K562 (cell line): ENCODE data around the gene SGIP1. TPM values are rescaled to one million over a fixed set of nuclear protein-coding genes. Genes with fewer than 3 reads are reported as not detected.

ENCODE experiments used
- ATAC-seq: fragments of 200-7000 bp; cut with Tn5 transposase; 3 replicates; pipeline ENCODE4 v1.9.1; 2020; ENCODE audit warnings: moderate library complexity
- BruUV-seq: library from RNA; stranded (reverse); fragments of 400-500 nt; replicated peaks from 2 replicates; lab custom pipeline; 2021; lab: Mats Ljungman, UMichigan
- CTCF ChIA-PET: fragments of 300-600 bp; formaldehyde crosslinking; extraction: SDS; loops from one replicate; lab custom pipeline; 2021; ENCODE audit warnings: low intra/inter-chr PET ratio; lab: Yijun Ruan, JAX
- POLR2A ChIA-PET: fragments of 300-600, 350-650 bp; sonication (Branson Sonifier 250); formaldehyde crosslinking; extraction: SDS; loops from one replicate; lab custom pipeline; 2021; ENCODE audit warnings: antibody characterized with exemption, inconsistent platforms; lab: Yijun Ruan, JAX
- DNase-seq, 4 experiments: peaks; one replicate each; pipeline versions ENCODE4 v3.0.0 to v3.0.0-alpha.2; 2011 to 2018; ENCODE audit warnings: low spot score in 3 of 4, mixed read lengths in 3 of 4; ENCODE audit errors: extremely low read depth in 1 of 4
- FAIRE-seq: peaks from 2 replicates; lab custom pipeline; 2011; peaks lifted over from hg19 to GRCh38; lab: Jason Lieb, UNC
- H2AFZ ChIP-seq: 2 replicates; pipeline ENCODE4 v1.6.0; 2011; ENCODE audit warnings: low read depth, low read length, control low read depth, inconsistent platforms
- H3K27ac ChIP-seq: fragments of 200-600 bp; 3 replicates; pipeline ENCODE4 v1.8.0; 2011; ENCODE audit warnings: low read depth, mild to moderate bottlenecking, control low read depth, inconsistent platforms, low read length, moderate library complexity, mixed read lengths; ENCODE audit errors: extremely low read depth
- H3K27me3 ChIP-seq, 2 experiments: fragments of 300-600 bp in 1 of 2; 2 replicates in 1 of 2; 3 replicates in 1 of 2; pipeline versions ENCODE4 v1.6.0 to v1.8.0; 2011; ENCODE audit warnings: inconsistent platforms in 2 of 2, low read length in 2 of 2, mild to moderate bottlenecking in 1 of 2, mixed read lengths in 1 of 2, moderate library complexity in 1 of 2; ENCODE audit not compliant: control insufficient read depth in 2 of 2, insufficient read depth in 2 of 2
- H3K36me3 ChIP-seq: fragments of 300-600 bp; 3 replicates; pipeline ENCODE4 v1.8.0; 2011; ENCODE audit warnings: mild to moderate bottlenecking, low read length, inconsistent platforms; ENCODE audit not compliant: control insufficient read depth, insufficient read depth
- H3K4me1 ChIP-seq, 2 experiments: fragments of 200-600 bp in 1 of 2; replicated peaks in 1 of 2; 2 replicates in 1 of 2; 3 replicates in 1 of 2; pipeline versions ENCODE4 v1.5.1 to v1.8.0; 2011; ENCODE audit warnings: inconsistent platforms in 2 of 2, low read length in 2 of 2, mild to moderate bottlenecking in 1 of 2, mixed read lengths in 1 of 2, moderate library complexity in 1 of 2; ENCODE audit not compliant: control insufficient read depth in 2 of 2, insufficient read depth in 2 of 2
- H3K4me2 ChIP-seq: 2 replicates; pipeline ENCODE4 v1.6.1; 2011; ENCODE audit warnings: low read length, control low read depth, inconsistent platforms, mixed read lengths; ENCODE audit not compliant: insufficient read depth
- H3K4me3 ChIP-seq: fragments of 200-600 bp; sonication (generic), shearing (Covaris generic); 2 replicates; pipeline ENCODE4 v1.5.1; 2016; ENCODE audit warnings: control low read depth, inconsistent platforms
- H3K79me2 ChIP-seq: fragments of 200-600 bp; 3 replicates; pipeline ENCODE4 v1.8.0; 2011; ENCODE audit warnings: low read length, inconsistent platforms; ENCODE audit not compliant: control insufficient read depth, insufficient read depth
- H3K9ac ChIP-seq, 2 experiments: 2 replicates each; pipeline versions ENCODE4 v1.6.0 to v1.6.1; 2011; ENCODE audit warnings: low read depth in 2 of 2, low read length in 2 of 2, control low read depth in 1 of 2, inconsistent platforms in 1 of 2, mild to moderate bottlenecking in 1 of 2, mixed read lengths in 1 of 2; ENCODE audit not compliant: insufficient read depth in 1 of 2
- H3K9me1 ChIP-seq: one replicate; pipeline ENCODE4 v1.6.0; 2011; ENCODE audit warnings: inconsistent platforms, mild to moderate bottlenecking, low read length, moderate library complexity; ENCODE audit not compliant: control insufficient read depth, insufficient read depth
- H3K9me3 ChIP-seq: replicated peaks from 2 replicates; pipeline ENCODE4 v1.5.1; 2011; ENCODE audit warnings: low read depth, low read length, inconsistent platforms; ENCODE audit not compliant: control insufficient read depth, insufficient read depth
- H4K20me1 ChIP-seq: replicated peaks from 2 replicates; pipeline ENCODE4 v1.6.1; 2011; ENCODE audit warnings: low read length, inconsistent platforms, mixed read lengths; ENCODE audit not compliant: control insufficient read depth, insufficient read depth
- ATF3 ChIP-seq, 2 experiments: fragments of 450-650 bp in 1 of 2; sonication (generic) in 1 of 2; formaldehyde crosslinking in 1 of 2; IDR thresholded peaks in 1 of 2; conservative IDR thresholded peaks in 1 of 2; 2 replicates each; pipeline versions ENCODE4 v1.6.1 to v1.8.1; 2016 to 2023; ENCODE audit warnings: mild to moderate bottlenecking in 2 of 2, moderate library complexity in 2 of 2, inconsistent platforms in 1 of 2, missing genetic modification reagents in 1 of 2
- FOSL1 ChIP-seq: fragments of 200-800 bp; sonication (Bioruptor generic); conservative IDR thresholded peaks from 2 replicates; pipeline ENCODE4 v1.6.1; 2016; ENCODE audit warnings: missing genetic modification characterization, missing compliant biosample characterization
- ID3 ChIP-seq, 2 experiments: fragments of 250-450 bp in 1 of 2; fragments of 450-650 bp in 1 of 2; sonication (Bioruptor Pico) in 1 of 2; IDR thresholded peaks; 2 replicates each; pipeline versions ENCODE4 v1.6.1 to v1.8.0; 2016 to 2021; ENCODE audit warnings: mild to moderate bottlenecking in 2 of 2, moderate library complexity in 2 of 2, missing compliant biosample characterization in 1 of 2, missing genetic modification characterization in 1 of 2
- RBM17 ChIP-seq: fragments of 200-400 bp; formaldehyde crosslinking; IDR thresholded peaks from 2 replicates; pipeline ENCODE4 v1.6.1; 2017; ENCODE audit warnings: low read depth, mild to moderate bottlenecking, low read length, borderline replicate concordance
- WGBS: fragments of 100-300 bp; shearing (Covaris generic); methylation state at CpG from one replicate; pipeline ENCODE4 v1.1.6; 2016; ENCODE audit warnings: low coverage, mixed read lengths; ENCODE audit not compliant: insufficient coverage; ENCODE audit errors: missing lambda C conversion rate; 5-methylcytosine and 5-hydroxymethylcytosine counted together
- in situ Hi-C: fragments of 300-500 bp; cut with MboI; formaldehyde crosslinking; loops from 4 replicates; pipeline ENCODE4 v1.15.0; 2018; ENCODE audit warnings: inconsistent platforms, mixed read lengths
- intact Hi-C: fragments of 100-400 bp; cut with micrococcal nuclease; formaldehyde crosslinking; loops from 2 replicates; pipeline ENCODE4 v1.14.2; 2022
- polyA plus RNA-seq, 8 experiments: library from polyadenylated mRNA; depleted of rRNA in 4 of 8; stranded (reverse) in 5 of 8; unstranded in 3 of 8; fragments of >200 nt; fragmentation: Nextera tagmentation in 2 of 8; fragmentation: Illumina TruSeq in 1 of 8; extraction: Ambion mirVana in 2 of 8; extraction: Trizol in 1 of 8; gene quantifications; 2 replicates each; pipeline versions ENCODE4 v1.2.1 to v1.2.3, GENCODE V29; 2011 to 2014; ENCODE audit warnings: inconsistent platforms in 1 of 8, missing spikeins in 1 of 8
- total RNA-seq, 7 experiments: library from RNA; depleted of rRNA in 6 of 7; stranded (reverse); fragments of >200 nt in 6 of 7; fragmentation: Illumina TruSeq in 2 of 7; extraction: Trizol in 2 of 7; gene quantifications; 2 replicates each; pipeline versions ENCODE4 v1.2.1 to v1.2.3, GENCODE V29; 2011 to 2021; ENCODE audit warnings: low replicate concordance in 1 of 7

Gene SGIP1
- total and polyA plus RNA-seq, 9 of the 15 experiments (the other 6 are each of a cell fraction or from before 2014, with no cell fraction given), result 0.07 to 0.35 TPM; not detected in 7

- peaks cover 0 to 5% of the 10 kb centered on the region in 2 experiments; a peak in 1 of 5 replicates for H3K27me3 ChIP-seq
- no peaks in the 10 kb centered on the region for H4K20me1 ChIP-seq
- no peak overlapping the region for H3K4me2 ChIP-seq
- no peak for TF ChIP-seq RBM17
- H3K79me2 ChIP-seq, result no peaks in the 10 kb centered on the region
- CTCF ChIA-PET, result no interaction called here
- no TSS peak for BruUV-seq
- POLR2A ChIA-PET, result no interaction called here
- 0% methylated on average over 1 of the region's 1 CpG for WGBS
- intact Hi-C loops (no loop called here), in situ Hi-C loops (no loop called here)
- ATAC-seq, result no peak
- no peak for FAIRE-seq
- DNase-seq, result no peak
- no peaks in the 10 kb centered on the region for H3K4me1 ChIP-seq
- H2AFZ ChIP-seq, result no peak overlapping the region
- H3K4me3 ChIP-seq, result no peak overlapping the region
- H3K36me3 ChIP-seq, result no peaks in the 10 kb centered on the region
- no peaks in the 10 kb centered on the region for H3K9me1 ChIP-seq
- H3K27ac ChIP-seq, result no peak overlapping the region
- H3K9ac ChIP-seq, result no peak overlapping the region
- H3K9me3 ChIP-seq, result no peaks in the 10 kb centered on the region
These were observed 89.9 kb downstream of the SGIP1 start for GRCh38 chr1:66623812-66624211.

- POLR2A ChIA-PET, result no interaction called here
- in situ Hi-C loops, result no loop called here
These were observed 90.6 kb downstream of the SGIP1 start for GRCh38 chr1:66624412-66625060.

More at GRCh38 chr1:66624412-66625060, 90.6 kb downstream of the SGIP1 start:
- no peak for DNase-seq
- no peak overlapping the region for H3K9ac ChIP-seq
- BruUV-seq, result no TSS peak
- H3K4me3 ChIP-seq, result no peak overlapping the region
- 0% methylated on average over 1 of the region's 1 CpG for WGBS
- H3K27me3 ChIP-seq, result peaks cover 0 to 1% of the 10 kb centered on the region in 2 experiments; a peak in 1 of 5 replicates
- no peaks in the 10 kb centered on the region for H3K36me3 ChIP-seq
- ATAC-seq, result no peak
- H2AFZ ChIP-seq, result no peak overlapping the region
- intact Hi-C loops, result no loop called here
- TF ChIP-seq FOSL1 (tag) (peak; percentile 86), ID3 (CRISPR knock-in tag; IDR thresholded peaks at IDR 0.05) (no peak), ID3 (tag; IDR thresholded peaks at IDR 0.05) (no peak), ATF3 (IDR thresholded peaks at IDR 0.05) (peak; percentile 36; the same call in 1 of the 2 replicates), ATF3 (CRISPR knock-in tag; conservative IDR thresholded peaks at IDR 0.05) (no peak)
- TF ChIP-seq, all 486 proteins: peak for 2
- Histone ChIP-seq H3K4me1 (no peaks in the 10 kb centered on the region), H3K9me1 (no peaks in the 10 kb centered on the region), H3K9me3 (no peaks in the 10 kb centered on the region), H3K27ac (no peak overlapping the region), H3K4me2 (no peak overlapping the region), H3K79me2 (no peaks in the 10 kb centered on the region), H4K20me1 (no peaks in the 10 kb centered on the region)
- CTCF ChIA-PET, result no interaction called here
- no peak for FAIRE-seq
